NT2/D1 (cell line): ENCODE results near the gene SWT1.

Experiments
- SUZ12 ChIP-seq: IDR thresholded peaks from 2 replicates; pipeline ENCODE4 v1.6.1; 2011; ENCODE audit not compliant: insufficient read length, insufficient read depth; ENCODE audit errors: extremely low read depth
- ZNF274 ChIP-seq: IDR thresholded peaks from 2 replicates; pipeline ENCODE4 v1.6.1; 2011; ENCODE audit warnings: mild to moderate bottlenecking, low read depth, low read length

GRCh38 chr1:185250063-185250462 lies 93.1 kb downstream of the SWT1 start:
- TF ChIP-seq SUZ12 (no peak), ZNF274 (no peak)
